ENCODE results near the gene JAZF1. TPM values are rescaled to one million over a fixed set of nuclear protein-coding genes. Genes with fewer than 3 reads are reported as not detected.
A peak's percentile ranks its signal among the peaks of the same experiment; 100 is the strongest.

Gene JAZF1
- total RNA-seq, 4 donors from 2014 or later: 1.6 to 8.6 (median 5.3) TPM

DNA sequence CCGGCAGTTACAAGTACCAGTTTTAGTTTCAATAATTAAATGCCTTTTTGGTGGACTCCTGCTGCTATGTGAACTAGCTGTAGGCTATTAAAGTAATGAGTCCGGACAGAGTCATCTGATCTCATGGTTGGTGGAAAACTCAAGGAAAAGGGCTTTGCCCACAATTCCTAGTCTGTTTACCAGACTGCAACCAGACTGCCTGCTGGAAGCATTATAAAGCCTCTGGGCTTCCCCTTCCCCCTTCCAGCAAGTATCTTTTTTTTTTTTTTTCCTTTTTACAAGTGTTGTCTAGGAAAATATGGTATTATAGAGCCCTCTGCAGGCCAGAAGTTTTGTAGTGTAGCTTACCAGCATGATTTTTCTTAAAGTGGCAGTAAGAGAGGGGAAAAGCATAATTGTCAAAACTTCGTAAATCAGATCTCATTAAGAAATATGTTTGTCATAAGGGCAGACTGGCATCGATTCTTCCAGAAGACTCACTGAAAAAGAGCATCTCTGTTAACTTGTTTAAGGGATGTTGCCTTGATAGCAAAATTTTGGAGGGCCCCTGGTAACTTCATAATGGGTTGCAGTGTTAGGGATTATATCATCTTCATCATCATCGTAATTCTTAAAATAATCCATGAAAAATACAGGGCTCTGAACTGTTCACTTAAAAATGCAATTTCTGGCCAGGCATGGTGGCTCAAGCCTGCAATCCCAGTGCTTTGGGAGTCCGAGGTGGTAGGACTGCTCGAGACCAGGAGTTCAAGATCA, 259.3 kb downstream of the JAZF1 start:
- Histone ChIP-seq H3K27ac (no peak overlapping the region), H3K4me3 (peak overlapping the region in 1 of 4 donors; percentile 31), H3K9me3 (no peaks in the 10 kb centered on the region), H3K27me3 (no peaks in the 10 kb centered on the region), H3K4me1 (peaks cover 4 to 10% of the 10 kb centered on the region in 2 donors), H3K36me3 (no peaks in the 10 kb centered on the region)
- intact Hi-C loops (cut with DNase I; ENCODE audit: low total_unique reads): loop anchor here (2.0 to 10.0 kb wide), 3 partner anchors 101 to 724 kb away; no protein-coding TSS in a partner anchor
- TF ChIP-seq CTCF (IDR thresholded peaks at IDR 0.05 in 4 of 5, conservative IDR thresholded peaks at IDR 0.05 in 1 of 5): peak in 4 of 5 experiments; percentile 16 to 48 (median 36)
- TF ChIP-seq POLR2A (IDR thresholded peaks at IDR 0.05): no peak
- DNase-seq (no peak), ATAC-seq (peak; percentile 65 to 83)
- in situ Hi-C loops (cut with MboI; ENCODE audit: low sequenced_read_pairs in 4 of 4): loop anchor here (10.0 to 25.0 kb wide), 5 partner anchors 94 to 726 kb away; partner anchors contain the start of gene HOXA13 (in 3 of the 4)

GRCh38 chr7:27920281-27920946, 260.2 kb downstream of the JAZF1 start:
- intact Hi-C loops (cut with DNase I; ENCODE audit: low total_unique reads): loop anchor here (2.0 to 10.0 kb wide), 3 partner anchors 102 to 724 kb away; no protein-coding TSS in a partner anchor
- DNase-seq: no peak
- Histone ChIP-seq H3K4me3 (no peak overlapping the region), H3K9me3 (no peaks in the 10 kb centered on the region), H3K27me3 (no peaks in the 10 kb centered on the region), H3K36me3 (no peaks in the 10 kb centered on the region), H3K4me1 (peaks cover 4 to 10% of the 10 kb centered on the region in 2 donors), H3K27ac (no peak overlapping the region)
- ATAC-seq: no peak
- no peak for TF ChIP-seq POLR2A (IDR thresholded peaks at IDR 0.05)
- no peak for TF ChIP-seq CTCF (IDR thresholded peaks at IDR 0.05 in 4 of 5, conservative IDR thresholded peaks at IDR 0.05 in 1 of 5)
- in situ Hi-C loops (cut with MboI; ENCODE audit: low sequenced_read_pairs in 4 of 4): loop anchor here (10.0 to 25.0 kb wide), 5 partner anchors 94 to 726 kb away; partner anchors contain the start of gene HOXA13 (in 3 of the 4)

- in situ Hi-C loops (cut with MboI; ENCODE audit: low sequenced_read_pairs in 4 of 4) (loop anchor here in 1 of 4 donors (25.0 kb wide), 1 partner anchor 706 kb away; the partner anchor contains the start of gene HOXA13), intact Hi-C loops (cut with DNase I; ENCODE audit: low total_unique reads) (no loop called here)
- no peaks in the 10 kb centered on the region for H3K27me3 ChIP-seq
- H3K4me3 ChIP-seq: no peak overlapping the region
- ATAC-seq: no peak
- TF ChIP-seq CTCF (IDR thresholded peaks at IDR 0.05 in 4 of 5, conservative IDR thresholded peaks at IDR 0.05 in 1 of 5) (no peak), POLR2A (IDR thresholded peaks at IDR 0.05) (no peak)
- no peaks in the 10 kb centered on the region for H3K9me3 ChIP-seq
- peaks cover 7 to 10% of the 10 kb centered on the region in 2 donors for H3K4me1 ChIP-seq
- no peak overlapping the region for H3K27ac ChIP-seq
- H3K36me3 ChIP-seq: no peaks in the 10 kb centered on the region
- no peak for DNase-seq
Observed at GRCh38 chr7:27918503-27918902, 262.1 kb downstream of the JAZF1 start.

DNA sequence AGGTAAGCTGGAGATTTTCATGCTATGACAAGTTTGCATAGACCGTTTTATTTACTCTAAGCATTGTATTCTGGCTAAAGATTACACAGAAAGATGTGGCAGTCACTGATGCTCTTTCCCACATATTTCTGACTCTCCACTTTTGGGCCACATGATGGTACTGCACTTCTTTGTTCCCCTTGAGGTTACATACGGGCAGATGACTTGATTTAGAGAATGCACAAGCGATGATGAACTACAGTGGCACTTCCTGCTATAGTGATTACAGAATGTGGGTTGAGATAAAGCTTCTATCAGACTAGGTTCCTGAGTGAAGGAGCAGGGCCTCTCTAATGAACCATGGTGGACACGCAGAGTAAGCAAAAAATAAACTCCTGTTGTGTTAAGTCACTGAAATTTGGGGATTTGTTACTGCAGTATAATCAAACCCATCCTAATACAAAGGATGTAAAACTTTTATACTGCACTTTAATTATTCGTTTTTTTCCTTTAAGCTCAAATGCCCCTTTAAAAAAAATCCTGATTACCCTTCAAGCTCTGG, 262.8 kb downstream of the JAZF1 start:
- in situ Hi-C loops (cut with MboI; ENCODE audit: low sequenced_read_pairs in 4 of 4) (loop anchor here in 1 of 4 donors (25.0 kb wide), 1 partner anchor 706 kb away; the partner anchor contains the start of gene HOXA13), intact Hi-C loops (cut with DNase I; ENCODE audit: low total_unique reads) (no loop called here)
- ATAC-seq: no peak
- Histone ChIP-seq H3K36me3 (no peaks in the 10 kb centered on the region), H3K27me3 (no peaks in the 10 kb centered on the region), H3K27ac (no peak overlapping the region), H3K9me3 (no peaks in the 10 kb centered on the region), H3K4me1 (peaks cover 7 to 10% of the 10 kb centered on the region in 2 donors), H3K4me3 (no peak overlapping the region)
- no peak for DNase-seq
- no peak for TF ChIP-seq POLR2A (IDR thresholded peaks at IDR 0.05)
- no peak for TF ChIP-seq CTCF (IDR thresholded peaks at IDR 0.05 in 4 of 5, conservative IDR thresholded peaks at IDR 0.05 in 1 of 5)
